Stimulated activated CD4-positive, alpha-beta T cell treated with anti-CD3 and anti-CD28 coated beads, Interleukin-4, amount 100 ng/mL, for 24 hours (primary cell): ENCODE data around the gene DDAH1.
"Not testable (repeated sequence)": the region's sequence is repeated elsewhere in the genome, so short reads cannot be mapped to it uniquely, and the experiment has no call there.

Experiments used
- DNase-seq: peaks from one replicate; pipeline ENCODE4 v3.0.0-alpha.2; 2020

The DDAH1 gene

DNA sequence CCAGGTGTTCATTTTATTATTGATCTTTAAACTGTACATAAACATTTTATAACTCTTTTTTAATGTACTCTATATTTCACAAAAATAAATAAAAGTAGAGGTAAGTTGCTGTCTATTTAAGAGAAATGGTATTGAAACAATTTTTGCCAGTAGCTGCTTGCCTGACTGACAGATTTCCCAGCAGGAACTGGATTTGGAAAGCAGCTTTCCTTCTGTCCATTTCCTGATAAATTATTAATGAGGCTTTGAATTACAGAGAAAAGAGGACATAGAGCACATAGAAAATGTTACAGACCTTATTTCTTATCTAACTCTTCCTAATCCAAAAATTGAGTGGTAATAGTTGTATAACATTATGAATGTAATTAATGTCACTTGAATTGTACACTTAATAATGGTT, 108.8 kb downstream of the DDAH1 start:
- no peak for DNase-seq

DNA sequence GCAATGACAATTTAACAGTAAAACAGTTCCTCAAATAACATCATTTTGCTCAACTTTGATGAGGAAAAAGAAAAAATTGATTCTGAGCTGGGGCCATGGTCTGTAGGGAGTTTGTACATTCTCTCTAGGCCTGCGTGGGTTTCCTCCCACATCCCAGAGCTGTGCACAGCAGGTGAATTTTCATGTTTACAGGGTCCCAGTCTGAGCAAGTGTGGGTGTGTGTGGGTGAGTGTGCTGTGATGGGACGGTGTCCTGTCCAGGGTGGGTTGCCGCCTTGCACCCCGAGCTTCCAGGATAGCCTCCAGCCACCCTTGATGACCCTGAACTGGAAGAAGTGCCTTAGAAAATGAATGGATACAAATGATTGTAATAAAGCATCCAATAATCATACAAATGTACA, 112.9 kb downstream of the DDAH1 start:
- DNase-seq, result no peak

DNA sequence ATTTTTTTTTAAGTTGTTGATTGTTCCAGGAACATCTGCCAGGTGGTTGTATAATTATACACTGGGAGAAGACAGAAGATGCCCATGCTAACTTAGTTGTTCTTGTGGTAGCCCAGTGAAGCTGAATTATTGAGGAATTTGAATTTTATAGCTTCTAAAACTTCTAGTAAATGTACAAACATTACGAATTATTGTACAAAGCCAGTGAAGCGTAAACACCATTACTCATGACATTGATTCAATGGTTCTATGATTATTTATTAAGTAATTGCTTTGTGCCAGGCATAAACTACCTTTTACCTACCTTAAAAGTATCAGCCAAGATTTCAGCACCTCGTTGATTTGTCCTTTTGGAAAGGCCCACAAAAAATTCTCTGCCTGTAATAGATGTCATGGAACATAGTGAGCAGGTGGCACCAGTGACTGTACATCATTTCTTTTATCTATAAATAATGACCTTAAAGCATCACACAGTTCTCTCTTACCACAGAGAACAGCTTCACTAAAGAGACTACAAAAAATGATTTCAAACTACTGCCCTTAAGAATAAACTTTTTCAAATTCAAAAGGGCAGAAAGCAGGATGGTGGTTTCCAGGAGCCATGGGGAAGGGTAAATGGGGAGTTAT, 113.6 kb downstream of the DDAH1 start:
- DNase-seq, result no peak

DNA sequence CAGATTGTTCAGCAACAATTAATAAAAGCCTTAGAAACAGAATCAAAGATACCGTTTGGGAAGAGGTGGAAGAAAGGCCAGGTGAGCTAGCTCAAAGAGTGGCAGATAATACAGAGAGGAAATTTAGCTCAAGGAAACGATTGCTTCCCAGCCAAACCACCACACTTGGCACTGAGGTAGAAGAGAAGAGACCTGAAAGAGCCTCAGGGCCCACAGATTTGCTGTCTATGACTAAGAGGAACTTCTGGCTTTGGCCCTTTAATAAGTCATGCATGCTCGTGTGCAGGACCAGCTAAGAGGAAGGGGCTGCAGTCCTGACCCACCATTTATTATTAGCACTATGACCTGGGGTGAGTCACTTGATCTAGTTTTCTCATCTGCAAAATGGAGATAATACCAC, 115.7 kb downstream of the DDAH1 start:
- no peak for DNase-seq

DNA sequence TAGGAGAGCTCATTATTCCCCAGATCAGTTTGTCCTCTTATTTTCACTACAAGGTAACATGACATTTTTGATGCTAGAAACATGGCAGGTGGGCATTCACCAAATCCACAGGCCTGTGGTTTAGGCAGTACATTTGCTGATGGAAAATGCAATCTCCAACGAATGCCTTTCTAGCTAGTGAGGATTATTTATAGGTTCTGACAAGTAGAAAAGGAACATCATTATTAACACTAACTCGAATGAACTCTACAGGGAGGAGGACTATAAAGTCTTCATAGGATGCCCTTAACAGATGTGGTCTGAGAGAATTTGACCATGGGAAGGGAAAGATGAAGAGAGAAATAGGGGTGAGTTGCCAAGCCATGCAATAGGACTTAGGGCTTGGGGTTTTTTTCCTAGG, 117.1 kb downstream of the DDAH1 start:
- DNase-seq, result no peak

DNA sequence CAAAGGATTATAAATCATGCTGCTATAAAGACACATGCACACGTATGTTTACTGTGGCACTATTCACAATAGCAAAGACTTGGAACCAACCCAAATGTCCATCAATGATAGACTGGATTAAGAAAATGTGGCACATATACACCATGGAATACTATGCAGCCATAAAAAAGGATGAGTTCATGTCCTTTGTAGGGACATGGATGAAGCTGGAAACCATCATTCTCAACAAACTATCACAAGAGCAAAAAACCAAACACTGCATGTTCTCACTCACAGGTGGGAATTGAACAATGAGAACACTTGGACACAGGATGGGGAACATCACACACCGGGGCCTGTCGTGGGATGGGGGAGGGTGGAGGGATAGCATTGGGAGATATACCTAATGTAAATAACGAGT, 117.7 kb downstream of the DDAH1 start:
- not testable (repeated sequence) for DNase-seq

DNA sequence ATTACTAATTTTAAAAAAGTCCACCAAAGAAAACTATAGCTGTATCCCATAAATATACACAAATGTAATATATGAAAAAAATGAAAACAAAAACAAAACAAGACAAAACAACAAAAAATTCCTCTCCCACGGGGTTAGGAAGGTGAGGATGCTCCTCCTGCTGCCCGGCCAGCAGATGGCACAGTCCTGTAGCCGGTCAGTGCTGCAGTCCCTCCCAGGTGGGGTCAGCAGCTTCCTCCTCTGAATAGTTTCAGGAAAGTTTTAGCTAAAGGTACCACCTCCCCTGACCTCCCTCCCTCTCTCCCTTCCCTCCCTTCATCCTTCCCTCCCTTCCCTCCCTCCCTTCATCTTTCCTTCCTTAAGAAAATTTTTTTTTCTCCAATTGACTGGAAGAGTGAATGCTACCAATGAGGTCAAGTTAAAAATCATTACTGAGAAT, 120.7 kb downstream of the DDAH1 start:
- DNase-seq, result no peak

DNA sequence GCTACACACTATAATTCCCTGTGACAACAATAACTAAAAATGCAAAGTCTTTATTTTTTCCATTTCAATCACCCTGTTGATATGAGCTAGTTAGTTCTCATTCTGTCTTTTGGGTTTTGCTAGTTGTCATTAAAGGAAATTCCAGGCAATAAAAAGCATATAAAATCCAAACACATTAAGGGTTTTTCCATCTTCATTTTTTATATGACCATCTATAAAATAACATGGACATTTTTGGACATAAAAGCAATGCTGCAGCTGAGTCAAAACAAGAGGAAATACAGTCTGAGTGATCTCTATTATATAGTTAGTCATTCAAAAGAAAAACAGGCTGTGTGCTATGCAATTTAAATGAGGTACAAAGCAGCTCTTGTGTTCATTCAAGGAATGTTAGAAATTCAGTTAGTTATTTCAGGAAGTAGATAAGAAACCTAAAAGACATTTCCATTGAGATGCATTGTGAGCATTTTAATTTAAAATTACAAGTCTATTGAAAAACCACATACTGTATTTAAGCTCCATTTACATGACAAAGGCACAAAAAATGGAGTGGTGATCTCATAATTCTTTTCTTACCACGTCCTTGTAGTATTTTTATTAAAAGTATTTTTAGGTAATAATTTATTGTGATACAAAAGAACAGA, 121.2 kb downstream of the DDAH1 start:
- no peak for DNase-seq

DNA sequence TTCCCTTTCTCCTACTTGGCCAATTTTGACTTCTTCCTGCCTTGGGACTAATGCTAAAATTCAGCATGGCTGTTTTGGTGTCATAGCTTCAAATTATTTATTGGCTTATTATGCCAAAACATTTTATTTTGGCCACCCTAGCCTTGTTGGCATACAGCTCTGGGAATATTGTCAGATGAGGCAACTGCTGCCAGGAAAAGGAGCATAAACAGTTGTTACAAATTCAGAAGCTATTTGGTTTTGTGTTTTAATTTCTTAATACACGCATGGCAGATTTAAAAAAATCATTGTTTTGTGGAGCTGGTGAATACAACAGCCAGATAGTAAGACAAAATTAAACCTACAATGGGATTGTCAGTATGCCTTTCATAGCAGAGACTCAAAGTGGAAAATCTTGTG, 121.7 kb downstream of the DDAH1 start:
- no peak for DNase-seq

DNA sequence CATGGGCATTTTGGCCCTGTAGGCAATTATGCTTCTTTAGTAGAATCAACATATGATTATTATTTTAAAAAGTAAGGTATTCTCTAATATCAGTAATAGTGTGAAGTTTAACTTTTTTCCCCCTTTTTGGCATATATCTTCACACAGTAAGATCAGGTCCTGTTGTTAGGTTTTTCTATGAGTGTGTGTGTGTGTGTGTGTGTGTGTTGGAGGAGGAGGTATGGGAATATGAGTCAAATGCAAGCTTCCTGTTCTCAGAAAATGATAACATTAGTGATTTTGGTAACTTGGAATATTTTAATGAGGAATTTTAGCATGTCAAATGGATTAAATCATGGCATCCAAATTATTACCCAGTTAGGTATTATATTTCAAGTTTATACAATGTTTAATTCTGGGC, 122.8 kb downstream of the DDAH1 start:
- DNase-seq, result no peak

DNA sequence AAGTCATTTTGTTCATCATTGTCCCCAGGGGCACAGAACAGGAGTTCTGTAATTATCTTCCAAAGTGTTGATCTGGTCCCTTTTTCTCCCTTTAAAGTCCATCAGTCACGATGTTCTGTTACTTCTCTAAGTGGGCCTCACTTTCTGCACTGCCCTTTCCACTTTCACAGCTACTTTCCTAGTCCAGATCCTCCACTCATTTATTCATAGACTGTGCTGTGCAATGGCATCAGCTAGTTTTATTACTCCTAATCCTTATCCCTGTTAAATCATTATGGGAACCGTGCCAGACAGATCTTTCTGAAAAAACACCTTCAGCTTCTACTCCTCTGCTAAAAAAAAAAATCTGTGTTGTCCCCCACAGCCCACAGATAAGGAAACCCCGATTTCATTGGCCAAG, 124.5 kb downstream of the DDAH1 start:
- DNase-seq, result no peak

DNA sequence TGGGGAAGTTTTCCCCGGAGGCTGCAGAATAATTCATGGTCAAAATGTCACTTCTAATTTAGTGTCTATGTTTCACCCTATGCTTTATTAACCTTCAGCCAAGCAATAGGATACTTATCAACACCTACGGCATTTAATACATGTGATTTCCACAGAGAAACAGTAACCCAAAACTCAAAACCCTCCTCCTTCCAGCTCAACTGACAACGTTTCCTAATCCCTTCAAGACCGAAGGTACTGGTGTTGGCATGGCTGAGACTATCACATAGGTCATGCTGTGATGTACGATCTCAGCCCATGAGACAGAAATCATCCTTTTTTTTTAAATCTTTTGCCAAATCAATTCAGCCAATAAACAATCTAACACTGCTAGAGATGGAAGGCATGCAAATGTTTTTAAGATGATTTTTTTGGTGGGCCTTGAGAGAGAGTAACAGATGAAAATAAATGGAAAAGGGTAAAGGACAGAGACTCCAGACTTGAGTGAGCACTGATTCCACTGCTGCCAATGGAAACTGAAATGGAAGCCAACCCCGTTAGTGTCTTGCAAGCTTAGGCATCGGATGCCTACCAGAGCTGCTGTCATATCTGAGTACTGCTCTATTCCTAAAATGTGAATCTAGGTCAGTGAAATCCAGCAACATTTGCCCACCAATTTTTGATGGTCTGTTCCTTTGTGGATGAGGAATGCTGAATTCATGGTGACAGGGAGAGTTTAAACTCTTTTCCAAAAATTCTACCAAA, 125.1 kb downstream of the DDAH1 start:
- no peak for DNase-seq

DNA sequence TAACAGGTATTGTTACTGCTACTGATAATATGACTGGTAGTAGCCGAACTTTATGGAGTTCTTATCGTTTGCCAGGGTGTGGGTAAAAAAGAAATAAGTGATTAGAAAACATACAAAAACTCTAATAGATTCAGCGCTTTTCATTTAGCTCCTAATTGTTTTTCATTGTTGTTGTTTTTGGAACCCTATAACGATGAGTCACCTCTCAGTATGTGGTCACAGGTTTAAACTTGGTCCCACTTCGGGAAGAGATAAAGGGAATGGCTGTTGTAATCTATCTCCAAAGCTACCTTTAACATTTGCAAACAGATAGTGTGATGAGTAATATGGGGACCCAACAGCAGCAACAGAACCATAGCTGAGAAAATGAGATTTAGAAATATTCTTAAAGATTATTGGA, 125.9 kb downstream of the DDAH1 start:
- no peak for DNase-seq

DNA sequence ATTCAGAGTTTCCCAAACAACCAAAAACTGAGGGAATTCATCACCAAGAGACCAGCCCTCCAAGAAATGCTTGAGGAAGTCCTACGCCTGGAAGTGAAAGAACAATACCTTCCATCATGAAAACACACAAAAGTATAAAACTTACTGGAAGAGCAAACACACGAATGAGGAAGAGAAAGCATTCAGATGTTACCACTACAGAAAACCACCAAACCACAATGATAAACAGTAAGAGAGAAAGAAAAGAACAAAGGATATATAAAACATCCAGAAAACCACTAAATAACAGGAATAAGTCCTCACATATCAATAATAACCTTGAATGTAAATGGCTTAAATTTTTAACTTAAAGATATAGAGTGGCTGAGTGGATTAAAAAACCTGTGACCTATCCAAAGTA, 130.0 kb downstream of the DDAH1 start:
- no peak for DNase-seq

DNA sequence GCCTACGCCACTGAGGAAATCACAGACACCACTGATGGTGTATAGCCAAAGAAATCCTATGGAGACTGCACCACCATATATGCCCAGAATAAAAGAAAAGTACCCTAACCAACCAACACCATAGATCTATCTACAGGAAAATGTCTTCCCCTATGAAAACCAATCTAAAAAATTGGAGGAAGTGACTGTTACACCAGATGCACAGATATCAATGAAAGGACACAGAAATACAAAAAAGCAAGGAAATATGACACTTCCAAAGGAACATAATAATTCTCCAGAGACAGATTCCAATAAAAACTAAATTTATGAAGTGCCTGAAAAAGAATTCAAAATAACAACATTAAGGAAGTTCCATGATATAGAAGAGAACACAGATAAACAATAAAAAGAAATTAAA, 131.8 kb downstream of the DDAH1 start:
- DNase-seq, result no peak

DNA sequence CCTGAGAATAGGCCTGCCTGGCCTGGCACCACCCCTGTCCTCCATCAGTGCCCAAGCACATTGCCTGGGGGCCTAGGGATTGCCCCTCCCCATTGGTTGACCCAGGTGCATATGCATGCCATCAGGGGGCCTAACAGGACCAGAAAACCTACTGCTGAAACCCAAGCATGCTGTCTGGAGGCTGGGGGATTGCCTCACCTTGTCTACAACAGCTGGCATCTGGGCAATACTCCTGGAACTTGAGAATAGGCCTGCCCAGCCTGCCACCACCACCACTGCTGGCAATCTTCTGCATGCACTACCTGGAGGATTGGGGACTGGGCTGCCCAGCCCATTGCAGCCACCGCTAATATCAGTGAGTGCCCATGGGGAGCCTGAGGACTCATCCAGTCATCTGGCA, 132.4 kb downstream of the DDAH1 start:
- DNase-seq, result no peak

DNA sequence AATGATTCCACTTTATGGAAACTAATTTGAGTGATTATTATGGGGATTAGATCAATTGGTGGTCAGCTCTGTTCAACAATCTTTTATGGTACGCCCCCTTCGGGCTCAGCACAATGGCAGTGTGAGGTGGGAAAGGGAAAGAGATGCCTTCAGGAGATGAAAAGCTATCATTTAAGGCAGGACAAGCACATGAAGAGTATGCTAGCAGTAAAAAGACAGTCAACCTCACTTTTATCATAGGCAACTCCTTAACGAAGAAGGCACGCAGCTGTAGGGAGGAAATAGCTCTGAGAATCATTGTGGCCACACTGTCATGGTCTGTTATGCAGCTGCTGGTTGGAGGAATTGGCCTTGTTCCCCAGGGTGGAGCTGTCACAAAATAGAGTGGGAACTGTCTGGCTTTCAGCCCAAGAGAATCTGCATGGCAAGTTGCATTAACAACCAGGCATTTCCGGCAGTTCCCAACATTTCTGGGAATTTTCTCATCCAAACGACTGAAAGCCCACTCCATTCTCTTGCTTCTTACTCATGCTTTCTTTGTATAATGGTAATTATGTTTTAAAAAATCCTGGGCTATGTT, 134.2 kb downstream of the DDAH1 start:
- DNase-seq, result no peak

DNA sequence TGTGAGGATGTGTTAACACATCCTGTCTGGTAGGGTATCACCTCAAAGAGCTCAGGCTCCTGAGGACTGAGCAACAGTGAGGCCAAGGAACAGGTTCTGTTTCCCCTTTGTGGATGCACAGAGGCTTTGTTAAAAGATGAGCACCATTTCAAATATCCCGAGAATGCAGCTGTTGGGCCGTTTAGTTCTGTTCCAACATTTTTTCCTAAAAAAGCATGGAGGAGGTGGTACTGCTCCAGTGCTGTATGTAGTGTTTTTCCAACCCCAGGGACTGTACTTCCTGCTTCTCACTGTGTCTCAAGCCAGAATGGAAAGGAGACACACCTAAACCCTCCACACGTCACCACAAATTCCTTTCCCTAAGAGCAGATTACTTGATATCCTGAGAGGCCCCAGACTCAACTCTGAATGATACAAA, 134.7 kb downstream of the DDAH1 start:
- no peak for DNase-seq

DNA sequence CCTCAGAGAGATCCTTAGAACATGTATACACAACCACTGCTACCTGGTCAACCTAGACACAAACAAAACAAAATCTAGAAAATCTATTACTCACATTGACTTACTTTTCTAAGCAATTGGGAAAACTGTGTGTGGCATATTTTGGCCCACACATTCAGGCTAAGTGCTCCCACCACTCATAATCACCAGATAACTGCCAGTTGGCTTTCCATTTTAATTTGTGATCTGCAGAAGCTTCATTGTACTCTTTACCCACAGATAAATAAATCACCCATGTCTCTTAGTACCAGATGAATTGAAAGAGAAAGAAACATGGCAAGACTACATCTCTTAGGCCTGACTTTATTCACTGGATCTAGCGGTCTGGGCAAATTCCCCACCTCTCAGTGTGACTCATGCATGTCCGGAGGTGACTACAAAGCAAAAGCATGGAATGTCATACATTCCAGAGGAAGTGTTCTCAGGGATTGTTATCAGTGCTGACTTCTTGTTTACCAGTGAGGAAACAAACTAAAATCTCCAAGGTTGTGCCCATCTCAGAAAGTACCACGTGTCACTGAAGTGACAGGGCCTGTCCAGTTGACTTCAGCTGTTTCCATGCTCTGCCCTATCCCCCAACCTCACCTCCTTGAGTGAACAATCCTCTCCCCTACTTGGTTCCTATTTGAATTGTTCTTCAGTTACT, 136.1 kb downstream of the DDAH1 start:
- DNase-seq, result no peak

DNA sequence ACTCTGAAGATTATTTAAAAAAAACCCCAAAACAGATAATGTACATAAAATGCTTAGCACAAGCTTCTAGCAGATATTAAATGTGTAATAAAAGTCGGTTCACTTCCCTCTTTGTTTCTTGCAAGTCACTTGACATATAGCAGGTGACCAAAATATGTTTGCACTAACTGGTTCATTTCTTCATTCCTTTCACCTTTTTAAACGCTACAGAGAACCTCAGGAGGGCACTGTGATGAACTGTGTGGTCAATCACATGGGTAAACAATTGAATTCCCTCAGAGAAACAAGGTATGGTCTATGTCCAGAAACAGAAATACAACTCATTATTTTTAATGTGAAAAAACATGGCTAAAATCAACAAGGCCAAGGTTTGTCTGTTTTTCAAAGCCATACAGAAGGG, 137.2 kb downstream of the DDAH1 start:
- no peak for DNase-seq

DNA sequence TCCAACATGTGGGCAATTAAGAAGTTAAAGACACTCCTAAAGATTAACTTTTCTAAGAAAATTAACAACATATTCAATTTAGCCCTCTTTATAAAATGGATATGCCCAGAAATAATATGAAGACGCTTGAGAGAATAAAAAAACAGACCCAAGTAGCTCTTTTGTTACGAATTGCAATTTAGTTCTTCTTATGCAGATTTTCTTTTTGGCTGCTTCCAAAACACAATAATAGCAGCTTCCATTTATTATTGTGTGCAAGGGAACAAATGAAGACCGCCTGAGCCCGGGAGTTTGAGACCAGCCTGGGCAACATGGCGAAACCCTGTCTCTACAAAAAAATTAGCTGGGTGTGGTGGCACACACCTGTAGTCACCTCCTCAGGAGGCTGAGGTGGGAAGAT, 138.1 kb downstream of the DDAH1 start:
- DNase-seq, result no peak

DNA sequence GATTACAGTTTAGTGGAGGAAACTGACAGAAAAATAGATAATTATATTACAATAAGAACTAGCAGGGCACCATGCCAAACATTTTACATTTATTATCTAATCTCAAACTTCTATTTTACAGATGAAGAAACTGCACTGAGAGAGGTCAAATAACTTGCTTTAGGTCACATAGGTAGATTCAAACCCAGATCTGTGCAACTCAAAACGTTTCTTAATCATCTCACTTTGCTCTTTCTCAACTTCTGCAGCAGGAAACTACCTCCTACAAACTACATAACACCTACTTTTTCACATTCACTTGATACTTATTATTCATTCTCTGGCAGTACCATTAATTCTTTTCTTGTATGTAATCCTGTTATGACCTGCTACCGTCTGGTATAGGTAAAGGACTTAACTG, 138.6 kb downstream of the DDAH1 start:
- DNase-seq, result no peak

DNA sequence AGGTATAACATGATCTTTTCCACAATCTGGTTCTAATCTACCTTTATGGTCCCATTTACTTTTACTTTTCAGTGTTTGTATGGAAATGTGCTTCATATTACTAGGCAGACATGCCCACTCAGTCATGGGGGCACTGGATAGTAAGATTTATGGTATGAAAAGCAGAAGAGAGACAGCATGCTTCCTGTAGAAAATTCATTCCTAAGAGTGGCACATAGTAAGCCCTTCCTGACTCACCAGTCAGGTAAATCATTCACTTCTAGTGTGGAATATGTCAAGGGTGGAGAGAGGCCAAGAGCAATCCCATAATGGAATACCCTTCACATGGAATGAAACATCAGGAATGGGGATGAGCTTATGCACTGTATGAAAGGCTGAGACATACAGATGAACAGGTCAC, 139.0 kb downstream of the DDAH1 start:
- no peak for DNase-seq

DNA sequence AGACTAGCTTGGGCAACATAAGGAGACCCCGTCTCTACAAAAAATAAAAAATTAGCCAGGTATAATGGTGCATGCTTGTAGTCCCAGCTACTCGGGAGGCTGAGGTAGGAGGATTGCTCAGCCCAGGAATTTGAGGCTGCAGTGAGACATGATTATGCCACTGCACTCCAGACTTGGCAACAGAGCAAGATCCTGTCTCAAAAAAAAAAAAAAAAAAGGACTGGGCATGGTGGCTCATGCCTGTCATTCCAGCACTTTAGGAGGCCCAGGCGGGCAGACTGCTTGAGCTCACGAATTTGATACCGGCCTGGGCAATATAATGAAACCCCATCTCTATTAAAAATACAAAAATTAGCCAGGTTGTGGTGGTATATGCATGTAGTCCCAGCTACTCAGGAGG, 141.2 kb downstream of the DDAH1 start:
- no peak for DNase-seq
